Omental fat pad (tissue), 4 donors: ENCODE data around the gene SND1. TPM values are rescaled to one million over a fixed set of nuclear protein-coding genes. Genes with fewer than 3 reads are reported as not detected.

ENCODE experiments used
- ATAC-seq: fragments of 150-250 bp; one replicate; pipeline ENCODE4 v1.9.1; 2016; ENCODE audit warnings: mild to moderate bottlenecking, moderate library complexity; ENCODE audit not compliant: low FRiP score
- DNase-seq: peaks from one replicate; pipeline ENCODE4 v3.0.0-alpha.2; 2019; ENCODE audit warnings: low spot score
- total RNA-seq, 4 donors: library from RNA; depleted of rRNA; stranded (reverse); fragments of >200 nt; gene quantifications; one replicate each; pipeline ENCODE4 v1.1.0, GENCODE V29; 2016
- TF ChIP-seq, protein P1 (sequence below), 3 donors: fragments of 450-650 bp; IDR thresholded peaks; one replicate each; pipeline ENCODE4 v1.5.1; 2016 to 2017; ENCODE audit warnings: antibody characterized with exemption in 3 of 3, mild to moderate bottlenecking in 3 of 3, moderate library complexity in 2 of 3

SND1 gene
- total RNA-seq, 4 donors from 2014 or later: 90.8 to 140 (median 125) TPM

GRCh38 chr7:127807340-127807739 is 155.3 kb downstream of the SND1 start:
- DNase-seq: no peak
- TF ChIP-seq, protein P1, sequence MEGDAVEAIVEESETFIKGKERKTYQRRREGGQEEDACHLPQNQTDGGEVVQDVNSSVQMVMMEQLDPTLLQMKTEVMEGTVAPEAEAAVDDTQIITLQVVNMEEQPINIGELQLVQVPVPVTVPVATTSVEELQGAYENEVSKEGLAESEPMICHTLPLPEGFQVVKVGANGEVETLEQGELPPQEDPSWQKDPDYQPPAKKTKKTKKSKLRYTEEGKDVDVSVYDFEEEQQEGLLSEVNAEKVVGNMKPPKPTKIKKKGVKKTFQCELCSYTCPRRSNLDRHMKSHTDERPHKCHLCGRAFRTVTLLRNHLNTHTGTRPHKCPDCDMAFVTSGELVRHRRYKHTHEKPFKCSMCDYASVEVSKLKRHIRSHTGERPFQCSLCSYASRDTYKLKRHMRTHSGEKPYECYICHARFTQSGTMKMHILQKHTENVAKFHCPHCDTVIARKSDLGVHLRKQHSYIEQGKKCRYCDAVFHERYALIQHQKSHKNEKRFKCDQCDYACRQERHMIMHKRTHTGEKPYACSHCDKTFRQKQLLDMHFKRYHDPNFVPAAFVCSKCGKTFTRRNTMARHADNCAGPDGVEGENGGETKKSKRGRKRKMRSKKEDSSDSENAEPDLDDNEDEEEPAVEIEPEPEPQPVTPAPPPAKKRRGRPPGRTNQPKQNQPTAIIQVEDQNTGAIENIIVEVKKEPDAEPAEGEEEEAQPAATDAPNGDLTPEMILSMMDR (IDR thresholded peaks at IDR 0.05): no peak
- no peak for ATAC-seq

GRCh38 chr7:127807829-127808228 is 155.8 kb downstream of the SND1 start:
- TF ChIP-seq, protein P1 (IDR thresholded peaks at IDR 0.05): no peak
- DNase-seq: no peak
- no peak for ATAC-seq

DNA sequence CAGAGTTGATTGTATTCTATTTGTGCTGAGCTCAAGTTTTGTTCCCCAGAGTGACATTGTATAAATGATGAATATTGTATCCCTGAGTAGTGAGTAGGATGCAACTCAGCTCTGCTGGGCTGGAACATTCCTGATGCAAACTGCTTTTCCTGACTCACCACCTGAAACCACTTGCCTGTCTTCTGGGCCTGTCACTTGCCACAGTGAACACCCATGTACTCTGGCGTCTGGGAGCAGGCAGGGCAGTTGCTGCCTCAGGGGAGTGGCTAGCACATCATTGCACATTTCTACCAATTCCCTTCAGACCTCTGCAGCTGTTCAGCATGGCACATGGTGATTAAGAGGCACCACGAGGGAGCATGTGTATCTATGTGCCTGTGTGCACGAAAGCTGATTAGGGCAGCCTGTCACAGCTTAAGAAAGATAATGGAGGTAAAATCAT is 157.3 kb downstream of the SND1 start:
- DNase-seq (no peak), ATAC-seq (no peak)
- TF ChIP-seq, protein P1 (IDR thresholded peaks at IDR 0.05): no peak

DNA sequence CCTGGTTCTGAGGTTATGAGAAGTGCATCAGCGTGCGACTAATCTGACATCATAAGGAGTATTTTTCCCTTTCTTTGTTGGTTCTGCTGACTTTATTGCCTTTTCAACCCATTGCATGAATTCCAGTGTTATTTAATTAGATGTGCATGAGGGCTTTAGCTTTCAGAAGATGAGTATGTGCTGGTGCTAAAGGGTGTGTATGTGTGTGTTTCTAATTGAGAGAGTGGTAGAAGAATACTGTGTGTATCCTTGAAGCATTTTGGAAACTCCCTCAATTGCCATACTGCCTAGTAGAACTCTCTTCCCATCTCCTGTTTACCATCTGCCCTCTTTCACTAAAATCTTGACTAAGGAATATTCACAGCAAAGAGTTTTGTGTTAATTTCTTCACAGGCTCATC is 158.1 kb downstream of the SND1 start:
- DNase-seq: no peak
- TF ChIP-seq, protein P1 (IDR thresholded peaks at IDR 0.05): no peak
- no peak for ATAC-seq

DNA sequence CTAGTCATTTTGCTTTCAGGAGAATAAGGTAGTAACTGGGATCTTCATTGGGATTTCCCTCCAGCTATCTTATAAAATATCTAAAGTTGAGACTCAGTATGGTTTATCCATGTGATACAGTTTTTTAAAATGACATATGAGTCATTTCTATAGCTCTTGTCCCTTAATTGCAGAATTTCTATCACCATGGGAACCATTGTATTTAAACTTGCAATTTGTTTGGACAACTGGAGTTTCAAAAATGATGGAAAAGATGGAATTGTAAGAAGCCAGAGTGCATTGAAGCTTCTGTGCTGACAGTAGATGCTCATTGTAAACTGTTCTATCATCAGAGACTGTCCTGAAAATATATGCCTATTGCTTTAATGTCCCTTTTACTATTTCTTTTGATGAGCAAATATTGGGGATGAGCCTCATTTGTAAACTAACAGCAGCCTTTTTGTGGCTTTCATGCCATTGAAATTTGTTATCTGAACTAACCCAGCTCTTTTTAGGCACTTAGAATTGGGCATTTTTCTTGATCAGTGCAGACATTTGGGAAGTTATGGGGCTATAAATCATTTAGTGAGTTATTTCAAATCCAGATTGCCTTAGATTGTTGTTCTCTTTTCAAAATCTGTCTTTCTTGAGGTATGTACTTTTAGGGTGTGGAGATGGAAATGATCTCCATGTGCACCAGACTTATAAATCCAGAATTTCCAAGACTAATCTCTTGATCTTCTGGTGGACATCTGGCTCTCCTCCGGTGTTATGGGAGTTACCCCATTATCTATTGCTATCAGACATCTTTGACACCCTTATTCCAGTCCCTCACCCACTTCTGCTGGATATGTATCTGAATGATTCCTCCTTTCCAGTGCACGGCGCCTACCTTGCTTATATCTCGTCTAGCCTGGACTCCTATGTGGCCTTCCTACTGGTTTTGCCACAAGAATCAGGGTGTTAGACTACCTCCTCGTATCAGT is 159.0 kb downstream of the SND1 start:
- no peak for ATAC-seq
- DNase-seq: no peak
- TF ChIP-seq, protein P1 (IDR thresholded peaks at IDR 0.05): no peak

GRCh38 chr7:127812540-127812939 is 160.5 kb downstream of the SND1 start:
- no peak for ATAC-seq
- TF ChIP-seq, protein P1 (IDR thresholded peaks at IDR 0.05): no peak
- DNase-seq: no peak
